Measurements from ENCODE around the gene LIN52. TPM values are rescaled to one million over a fixed set of nuclear protein-coding genes. Genes with fewer than 3 reads are reported as not detected.

LIN52 gene
- total and polyA plus RNA-seq, 2 experiments from 2014 or later: 8.0 to 8.7 TPM

DNA sequence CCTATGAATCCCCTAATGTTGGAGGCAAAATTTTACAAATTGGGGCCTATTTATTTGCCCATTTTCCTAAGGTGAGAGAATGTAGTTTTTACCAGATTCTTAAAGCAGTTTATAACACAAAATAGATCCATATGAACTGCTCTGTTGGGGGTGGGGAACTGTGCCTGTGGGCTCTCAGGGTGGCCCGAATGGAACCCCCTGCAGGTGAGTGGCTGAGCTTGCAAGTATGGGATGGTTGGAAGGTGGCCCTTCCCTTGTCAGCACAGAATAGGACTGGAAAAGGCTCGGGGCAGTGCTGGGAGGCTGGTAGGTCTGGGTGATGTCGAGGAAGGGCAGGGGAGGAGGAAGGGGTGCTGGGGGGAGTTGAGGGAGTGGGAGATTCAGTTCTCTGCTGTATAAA, 159.4 kb downstream of the LIN52 start:
- Histone ChIP-seq H4K20me1 (ENCODE audit: insufficient read depth) (no peaks in the 10 kb centered on the region), H3F3A (ENCODE audit: insufficient read depth) (no peaks in the 10 kb centered on the region), H3K9me2 (ENCODE audit: insufficient read depth) (no peaks in the 10 kb centered on the region), H3K79me2 (ENCODE audit: insufficient read depth) (no peaks in the 10 kb centered on the region), H3K9me3 (ENCODE audit: low read depth) (no peaks in the 10 kb centered on the region), H3K4me2 (ENCODE audit: unreplicated experiment) (no peak overlapping the region), H3K4me3 (no peak overlapping the region), H3K27ac (no peak overlapping the region), H2AFZ (no peak overlapping the region), H3K36me3 (ENCODE audit: low read depth) (no peaks in the 10 kb centered on the region), H3K9ac (no peak overlapping the region), H3K27me3 (replicated peaks; ENCODE audit: insufficient read depth) (peaks cover 93% of the 10 kb centered on the region), H3K4me1 (ENCODE audit: insufficient read depth) (no peaks in the 10 kb centered on the region)
- DNase-seq: no peak
- in situ Hi-C loops (cut with MboI): no loop called here
- TF ChIP-seq EZH2phosphoT487 (IDR thresholded peaks at IDR 0.05; ENCODE audit: insufficient read depth, low read depth) (no peak), EZH2 (IDR thresholded peaks at IDR 0.05; ENCODE audit: insufficient read depth, poor library complexity, severe bottlenecking) (no peak)
- 22 to 28% methylated on average over 3 of the region's 3 CpGs for WGBS, 2 experiments (ENCODE audit: low coverage in 1 of 2, low lambda C conversion rate in 2 of 2, missing lambda C conversion rate in 2 of 2)

DNA sequence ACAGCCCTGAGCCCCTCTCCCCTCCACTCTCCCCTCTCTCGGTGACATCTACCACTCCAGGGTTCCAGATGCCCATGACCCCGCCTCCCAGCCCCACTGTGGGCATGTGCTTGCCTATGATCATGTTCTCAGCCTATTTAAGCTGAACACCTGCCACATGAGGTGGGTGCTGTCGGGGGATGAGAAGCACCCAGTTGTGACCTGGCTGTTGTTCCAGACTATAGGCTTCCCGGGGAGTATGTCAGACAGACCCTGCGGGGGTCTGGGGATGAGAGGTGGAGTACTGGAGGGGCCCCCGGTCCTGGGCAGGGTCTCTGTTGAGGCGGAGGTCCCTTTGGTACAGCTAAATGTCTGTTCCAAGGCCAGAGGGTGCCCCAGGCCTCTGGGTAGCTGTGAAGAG, 160.5 kb downstream of the LIN52 start:
- H4K20me1 ChIP-seq (ENCODE audit: insufficient read depth): no peaks in the 10 kb centered on the region
- no peaks in the 10 kb centered on the region for H3K79me2 ChIP-seq (ENCODE audit: insufficient read depth)
- H3K9ac ChIP-seq: no peak overlapping the region
- H3K4me1 ChIP-seq (ENCODE audit: insufficient read depth): no peaks in the 10 kb centered on the region
- TF ChIP-seq EZH2phosphoT487 (IDR thresholded peaks at IDR 0.05; ENCODE audit: insufficient read depth, low read depth) (no peak), EZH2 (IDR thresholded peaks at IDR 0.05; ENCODE audit: insufficient read depth, poor library complexity, severe bottlenecking) (no peak)
- no peaks in the 10 kb centered on the region for H3K9me3 ChIP-seq (ENCODE audit: low read depth)
- no peak overlapping the region for H2AFZ ChIP-seq
- in situ Hi-C loops (cut with MboI): no loop called here
- H3K27ac ChIP-seq: no peak overlapping the region
- H3F3A ChIP-seq (ENCODE audit: insufficient read depth): no peaks in the 10 kb centered on the region
- peaks cover 81% of the 10 kb centered on the region for H3K27me3 ChIP-seq (replicated peaks; ENCODE audit: insufficient read depth)
- no peak overlapping the region for H3K4me3 ChIP-seq
- no peaks in the 10 kb centered on the region for H3K9me2 ChIP-seq (ENCODE audit: insufficient read depth)
- H3K4me2 ChIP-seq (ENCODE audit: unreplicated experiment): no peak overlapping the region
- no peak for DNase-seq
- no peaks in the 10 kb centered on the region for H3K36me3 ChIP-seq (ENCODE audit: low read depth)
- 30 to 42% methylated on average over 7 of the region's 7 CpGs for WGBS, 2 experiments (ENCODE audit: low coverage in 1 of 2, low lambda C conversion rate in 2 of 2, missing lambda C conversion rate in 2 of 2)

- in situ Hi-C loops (cut with MboI): no loop called here
- H4K20me1 ChIP-seq (ENCODE audit: insufficient read depth): no peaks in the 10 kb centered on the region
- no peak overlapping the region for H3K4me2 ChIP-seq (ENCODE audit: unreplicated experiment)
- no peak overlapping the region for H3K4me3 ChIP-seq
- peaks cover 68% of the 10 kb centered on the region for H3K27me3 ChIP-seq (replicated peaks; ENCODE audit: insufficient read depth)
- H3K9ac ChIP-seq: no peak overlapping the region
- WGBS, 2 experiments (ENCODE audit: low coverage in 1 of 2, low lambda C conversion rate in 2 of 2, missing lambda C conversion rate in 2 of 2): 64 to 70% methylated on average over 8 of the region's 8 CpGs
- H3F3A ChIP-seq (ENCODE audit: insufficient read depth): no peaks in the 10 kb centered on the region
- H3K9me3 ChIP-seq (ENCODE audit: low read depth): no peaks in the 10 kb centered on the region
- H3K27ac ChIP-seq: no peak overlapping the region
- TF ChIP-seq EZH2phosphoT487 (IDR thresholded peaks at IDR 0.05; ENCODE audit: insufficient read depth, low read depth): no peak
- TF ChIP-seq EZH2 (IDR thresholded peaks at IDR 0.05; ENCODE audit: insufficient read depth, poor library complexity, severe bottlenecking): no peak
- no peak overlapping the region for H2AFZ ChIP-seq
- DNase-seq: no peak
- no peaks in the 10 kb centered on the region for H3K79me2 ChIP-seq (ENCODE audit: insufficient read depth)
- H3K9me2 ChIP-seq (ENCODE audit: insufficient read depth): no peaks in the 10 kb centered on the region
- H3K4me1 ChIP-seq (ENCODE audit: insufficient read depth): no peaks in the 10 kb centered on the region
- H3K36me3 ChIP-seq (ENCODE audit: low read depth): no peaks in the 10 kb centered on the region
These were observed 161.8 kb downstream of the LIN52 start for GRCh38 chr14:74246542-74246941.

DNA sequence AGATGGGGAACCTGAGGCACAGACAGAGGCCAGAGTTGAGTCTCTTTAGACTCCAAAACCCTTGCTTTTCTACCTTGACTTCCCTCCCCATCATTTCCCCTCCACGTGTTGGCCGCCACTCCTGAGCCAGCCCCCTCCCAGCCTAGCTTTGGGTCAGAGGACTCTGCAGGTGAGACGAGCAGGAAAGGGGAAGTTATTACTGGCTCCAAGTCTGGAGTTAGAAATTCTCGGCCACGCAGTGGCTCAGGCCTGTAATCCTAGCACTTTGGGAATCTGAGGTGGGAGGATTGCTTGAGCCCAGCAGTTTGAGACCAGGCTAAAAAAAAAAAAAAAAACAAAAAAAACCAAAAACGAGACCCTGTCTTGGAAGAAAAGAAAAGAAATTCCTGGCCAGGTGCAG, 163.3 kb downstream of the LIN52 start:
- in situ Hi-C loops (cut with MboI): no loop called here
- Histone ChIP-seq H4K20me1 (ENCODE audit: insufficient read depth) (no peaks in the 10 kb centered on the region), H3K9me3 (ENCODE audit: low read depth) (no peaks in the 10 kb centered on the region), H3K27ac (no peak overlapping the region), H3K9ac (no peak overlapping the region), H3K9me2 (ENCODE audit: insufficient read depth) (no peaks in the 10 kb centered on the region), H3F3A (ENCODE audit: insufficient read depth) (no peaks in the 10 kb centered on the region), H3K4me2 (ENCODE audit: unreplicated experiment) (no peak overlapping the region), H3K4me1 (ENCODE audit: insufficient read depth) (no peaks in the 10 kb centered on the region), H2AFZ (no peak overlapping the region), H3K4me3 (no peak overlapping the region), H3K36me3 (ENCODE audit: low read depth) (no peaks in the 10 kb centered on the region), H3K27me3 (replicated peaks; ENCODE audit: insufficient read depth) (peaks cover 54% of the 10 kb centered on the region), H3K79me2 (ENCODE audit: insufficient read depth) (no peaks in the 10 kb centered on the region)
- TF ChIP-seq EZH2phosphoT487 (IDR thresholded peaks at IDR 0.05; ENCODE audit: insufficient read depth, low read depth) (no peak), EZH2 (IDR thresholded peaks at IDR 0.05; ENCODE audit: insufficient read depth, poor library complexity, severe bottlenecking) (no peak)
- DNase-seq: no peak
- 53 to 67% methylated on average over 6 of the region's 6 CpGs for WGBS, 2 experiments (ENCODE audit: low coverage in 1 of 2, low lambda C conversion rate in 2 of 2, missing lambda C conversion rate in 2 of 2)
